Gastroesophageal sphincter (tissue), 3 donors: ENCODE results near the gene CCL15.

Experiments used
- POLR2A ChIP-seq, 2 donors: fragments of 450-650 bp; IDR thresholded peaks; one replicate each; pipeline ENCODE4 v1.6.1; 2017; ENCODE audit warnings: antibody characterized with exemption in 2 of 2, mild to moderate bottlenecking in 2 of 2, moderate library complexity in 1 of 2
- POLR2AphosphoS5 ChIP-seq: sonication (generic); formaldehyde crosslinking; IDR thresholded peaks from one replicate; pipeline ENCODE4 v1.6.1; 2017; ENCODE audit warnings: antibody characterized with exemption
- TF ChIP-seq, protein P1 (sequence below), 4 experiments: fragments of 200-600 bp in 2 of 4; fragments of 450-650 bp in 2 of 4; sonication (generic) in 1 of 4; IDR thresholded peaks; one replicate each; pipeline ENCODE4 v1.5.1; 2017 to 2019; ENCODE audit warnings: antibody characterized with exemption in 4 of 4, mild to moderate bottlenecking in 2 of 4, moderate library complexity in 2 of 4

DNA sequence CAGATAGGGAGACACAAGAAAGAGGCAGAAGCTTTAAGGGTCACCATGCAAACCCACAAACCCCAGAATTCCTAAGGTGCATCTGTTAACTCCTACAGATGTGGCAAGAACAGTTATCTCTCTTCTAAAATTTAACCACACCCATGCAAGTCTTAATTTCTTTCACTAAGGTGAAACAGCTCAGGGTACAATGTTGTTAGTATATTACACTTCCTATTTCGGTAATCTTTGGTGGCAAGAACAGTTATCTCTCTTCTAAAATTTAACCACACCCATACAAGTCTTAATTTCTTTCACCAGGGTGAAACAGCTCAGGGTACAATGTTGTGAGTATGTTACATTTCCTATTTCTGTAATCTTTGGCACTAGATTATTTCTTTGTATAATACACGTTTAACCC is 9.8 kb upstream of the CCL15 start:
- TF ChIP-seq POLR2A (IDR thresholded peaks at IDR 0.05) (no peak), POLR2AphosphoS5 (no peak)
- TF ChIP-seq, protein P1, sequence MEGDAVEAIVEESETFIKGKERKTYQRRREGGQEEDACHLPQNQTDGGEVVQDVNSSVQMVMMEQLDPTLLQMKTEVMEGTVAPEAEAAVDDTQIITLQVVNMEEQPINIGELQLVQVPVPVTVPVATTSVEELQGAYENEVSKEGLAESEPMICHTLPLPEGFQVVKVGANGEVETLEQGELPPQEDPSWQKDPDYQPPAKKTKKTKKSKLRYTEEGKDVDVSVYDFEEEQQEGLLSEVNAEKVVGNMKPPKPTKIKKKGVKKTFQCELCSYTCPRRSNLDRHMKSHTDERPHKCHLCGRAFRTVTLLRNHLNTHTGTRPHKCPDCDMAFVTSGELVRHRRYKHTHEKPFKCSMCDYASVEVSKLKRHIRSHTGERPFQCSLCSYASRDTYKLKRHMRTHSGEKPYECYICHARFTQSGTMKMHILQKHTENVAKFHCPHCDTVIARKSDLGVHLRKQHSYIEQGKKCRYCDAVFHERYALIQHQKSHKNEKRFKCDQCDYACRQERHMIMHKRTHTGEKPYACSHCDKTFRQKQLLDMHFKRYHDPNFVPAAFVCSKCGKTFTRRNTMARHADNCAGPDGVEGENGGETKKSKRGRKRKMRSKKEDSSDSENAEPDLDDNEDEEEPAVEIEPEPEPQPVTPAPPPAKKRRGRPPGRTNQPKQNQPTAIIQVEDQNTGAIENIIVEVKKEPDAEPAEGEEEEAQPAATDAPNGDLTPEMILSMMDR (IDR thresholded peaks at IDR 0.05) = no peak
